Spleen (tissue), 7 donors: ENCODE results near the gene THBS4.

Source experiments
- POLR2A ChIP-seq, 3 donors: fragments of 450-650 bp; IDR thresholded peaks; one replicate each; pipeline ENCODE4 v1.5.1; 2017; ENCODE audit warnings: antibody characterized with exemption in 3 of 3, mild to moderate bottlenecking in 1 of 3
- POLR2AphosphoS5 ChIP-seq, 3 donors: sonication (generic); formaldehyde crosslinking; IDR thresholded peaks; one replicate each; pipeline ENCODE4 v1.5.1; 2017; ENCODE audit warnings: antibody characterized with exemption in 3 of 3
- TF ChIP-seq, protein P1 (sequence below), 11 experiments: fragments of 200-600 bp in 7 of 11; fragments of 450-650 bp in 4 of 11; sonication (generic) in 4 of 11; IDR thresholded peaks in 8 of 11; conservative IDR thresholded peaks in 3 of 11; 1 replicate in 7 of 11; 2 replicates in 4 of 11; pipeline versions ENCODE4 v1.4.0 to v1.8.0; 2016 to 2021; ENCODE audit warnings: antibody characterized with exemption in 11 of 11, inconsistent platforms in 4 of 11, mild to moderate bottlenecking in 1 of 11
- donor health status: DM: no; HTN: no; CAD: no; lungs with moderate emphysema.
- donor health status: DM: no; HTN: no; CAD: no.
- donor health status: DM: no; HTN: no; CAD: no.

DNA sequence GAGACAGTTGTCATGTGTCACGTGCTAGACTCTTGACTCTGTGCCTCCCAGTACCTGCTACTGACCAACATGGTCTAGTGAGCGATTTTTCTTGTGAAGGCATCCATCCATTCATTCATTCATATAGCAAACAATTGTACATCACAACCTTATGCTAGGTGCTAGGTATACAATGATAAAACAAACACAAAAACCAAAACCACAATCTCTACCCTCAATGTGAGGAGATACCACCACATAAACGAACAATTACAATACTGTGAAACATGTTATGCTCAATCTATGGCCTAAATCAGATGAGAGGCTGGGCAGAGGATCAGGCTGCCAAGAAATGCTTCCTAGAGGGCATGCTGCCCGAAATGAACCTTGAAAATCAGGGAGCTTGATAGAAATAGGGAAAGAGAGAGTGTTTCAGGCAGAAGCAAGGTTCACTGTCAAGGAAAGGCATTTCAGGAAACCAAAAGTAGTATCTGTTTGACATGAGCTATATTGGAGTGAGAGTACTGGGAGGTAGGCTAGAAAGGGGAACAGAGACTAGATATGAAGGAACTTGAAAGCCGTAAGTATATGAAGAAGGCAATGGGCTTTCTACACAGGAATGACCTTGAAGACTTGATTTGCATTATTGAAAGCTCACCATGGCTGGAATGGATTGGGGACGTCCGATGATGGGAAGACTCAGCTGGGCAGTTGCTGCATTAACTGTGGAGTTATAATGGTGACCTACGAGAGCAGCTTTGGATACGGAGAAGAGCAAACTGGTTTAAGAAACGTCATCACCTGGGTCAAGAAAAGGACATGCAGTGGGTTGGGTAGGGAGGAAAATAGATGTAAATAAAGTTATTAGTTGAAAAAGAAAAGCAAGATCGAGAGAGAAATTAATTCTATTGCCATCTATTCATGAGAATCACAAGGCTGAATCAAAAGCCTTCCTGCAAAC, 90.1 kb downstream of the THBS4 start:
- TF ChIP-seq, protein P1, sequence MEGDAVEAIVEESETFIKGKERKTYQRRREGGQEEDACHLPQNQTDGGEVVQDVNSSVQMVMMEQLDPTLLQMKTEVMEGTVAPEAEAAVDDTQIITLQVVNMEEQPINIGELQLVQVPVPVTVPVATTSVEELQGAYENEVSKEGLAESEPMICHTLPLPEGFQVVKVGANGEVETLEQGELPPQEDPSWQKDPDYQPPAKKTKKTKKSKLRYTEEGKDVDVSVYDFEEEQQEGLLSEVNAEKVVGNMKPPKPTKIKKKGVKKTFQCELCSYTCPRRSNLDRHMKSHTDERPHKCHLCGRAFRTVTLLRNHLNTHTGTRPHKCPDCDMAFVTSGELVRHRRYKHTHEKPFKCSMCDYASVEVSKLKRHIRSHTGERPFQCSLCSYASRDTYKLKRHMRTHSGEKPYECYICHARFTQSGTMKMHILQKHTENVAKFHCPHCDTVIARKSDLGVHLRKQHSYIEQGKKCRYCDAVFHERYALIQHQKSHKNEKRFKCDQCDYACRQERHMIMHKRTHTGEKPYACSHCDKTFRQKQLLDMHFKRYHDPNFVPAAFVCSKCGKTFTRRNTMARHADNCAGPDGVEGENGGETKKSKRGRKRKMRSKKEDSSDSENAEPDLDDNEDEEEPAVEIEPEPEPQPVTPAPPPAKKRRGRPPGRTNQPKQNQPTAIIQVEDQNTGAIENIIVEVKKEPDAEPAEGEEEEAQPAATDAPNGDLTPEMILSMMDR (IDR thresholded peaks at IDR 0.05 in 8 of 11, conservative IDR thresholded peaks at IDR 0.05 in 3 of 11) = no peak
- TF ChIP-seq POLR2A (IDR thresholded peaks at IDR 0.05) (no peak), POLR2AphosphoS5 (IDR thresholded peaks at IDR 0.05) (no peak)
